Ramos (cell line): ENCODE results near the gene POLR3GL.
"Not testable (repeated sequence)": the region's sequence is repeated elsewhere in the genome, so short reads cannot be mapped to it uniquely, and the experiment has no call there.

Experiments
- in situ Hi-C: fragments of 300-500 bp; cut with MboI; formaldehyde crosslinking; loops from one replicate; pipeline ENCODE4 v1.14.3; 2022; ENCODE audit warnings: low sequenced_read_pairs; ENCODE audit not compliant: unreplicated experiment

The POLR3GL gene

GRCh38 chr1:145964328-145965118 lies at the start of gene POLR3GL, which contains the start of gene ANKRD34A:
TSS of gene POLR3GL (plus strand) at chr1:145964690. CDS start at chr1:145974866, 10,176 bp downstream.
TSS of gene ANKRD34A (minus strand) at chr1:145964575. CDS start at chr1:145961759, 2,816 bp downstream.
- in situ Hi-C loops: no loop called here

- in situ Hi-C loops: no loop called here
These were observed 47.7 kb upstream of the POLR3GL start for GRCh38 chr1:145916745-145917144.

GRCh38 chr1:145917595-145917994 lies 46.9 kb upstream of the POLR3GL start:
- in situ Hi-C loops: no loop called here

- in situ Hi-C loops: no loop called here
These were observed 46.1 kb upstream of the POLR3GL start, which contains the start of gene PEX11B for GRCh38 chr1:145918144-145918991. TSS of gene PEX11B (minus strand) at chr1:145918717. CDS start at chr1:145918688, 29 bp downstream.

- in situ Hi-C loops: no loop called here
These were observed 45.2 kb upstream of the POLR3GL start for GRCh38 chr1:145918992-145919939.

- in situ Hi-C loops: not testable (repeated sequence)
These were observed 44.2 kb upstream of the POLR3GL start for GRCh38 chr1:145920297-145920696.

GRCh38 chr1:145922266-145922665 lies 42.2 kb upstream of the POLR3GL start:
- in situ Hi-C loops: no loop called here

- in situ Hi-C loops: no loop called here
These were observed 37.8 kb upstream of the POLR3GL start for GRCh38 chr1:145926686-145927062.

- in situ Hi-C loops: no loop called here
These were observed 37.2 kb upstream of the POLR3GL start, which contains the start of gene RBM8A for GRCh38 chr1:145927063-145927886. TSS of gene RBM8A (minus strand) at chr1:145927484. CDS start at chr1:145927426, 58 bp downstream.

GRCh38 chr1:145927916-145928643 lies 36.4 kb upstream of the POLR3GL start:
- in situ Hi-C loops: no loop called here

- in situ Hi-C loops: not testable (repeated sequence)
These were observed 31.9 kb upstream of the POLR3GL start for GRCh38 chr1:145932522-145933009.

- in situ Hi-C loops: no loop called here
These were observed 28.8 kb upstream of the POLR3GL start for GRCh38 chr1:145935708-145936107.

- in situ Hi-C loops: no loop called here
These were observed 28.2 kb upstream of the POLR3GL start for GRCh38 chr1:145936247-145936646.

- in situ Hi-C loops: no loop called here
These were observed 27.1 kb upstream of the POLR3GL start for GRCh38 chr1:145937436-145937835.

GRCh38 chr1:145942405-145942804 lies 22.1 kb upstream of the POLR3GL start:
- in situ Hi-C loops: no loop called here

GRCh38 chr1:145942871-145943270 lies 21.6 kb upstream of the POLR3GL start:
- in situ Hi-C loops: no loop called here

- in situ Hi-C loops: no loop called here
These were observed 20.0 kb upstream of the POLR3GL start for GRCh38 chr1:145944532-145944931.

GRCh38 chr1:145946477-145946986 lies 18.0 kb upstream of the POLR3GL start:
- in situ Hi-C loops: no loop called here
